SIG-M5 (cell line): Measurements from ENCODE around the gene SEC61A2.

ENCODE experiments used
- DNase-seq: peaks from one replicate; lab custom pipeline; 2025; lab: John Stamatoyannopoulos, UW

The SEC61A2 gene

GRCh38 chr10:12196531-12197211, 67.2 kb downstream of the SEC61A2 start:
- DNase-seq, result no peak

GRCh38 chr10:12198156-12198555, 68.7 kb downstream of the SEC61A2 start:
- DNase-seq, result no peak

GRCh38 chr10:12200850-12201249, 71.4 kb downstream of the SEC61A2 start:
- no peak for DNase-seq

GRCh38 chr10:12201543-12201942, 72.1 kb downstream of the SEC61A2 start:
- DNase-seq, result no peak

- no peak for DNase-seq
Measured at GRCh38 chr10:12202226-12202625, 72.7 kb downstream of the SEC61A2 start.

GRCh38 chr10:12205082-12205481, 75.6 kb downstream of the SEC61A2 start:
- no peak for DNase-seq

GRCh38 chr10:12207114-12207513, 77.6 kb downstream of the SEC61A2 start:
- no peak for DNase-seq

- no peak for DNase-seq
Measured at GRCh38 chr10:12208460-12208859, 79.0 kb downstream of the SEC61A2 start.

GRCh38 chr10:12212454-12212853, 83.0 kb downstream of the SEC61A2 start:
- DNase-seq, result no peak

GRCh38 chr10:12213621-12214020, 84.1 kb downstream of the SEC61A2 start:
- no peak for DNase-seq

GRCh38 chr10:12214093-12214492, 84.6 kb downstream of the SEC61A2 start:
- no peak for DNase-seq

- no peak for DNase-seq
Measured at GRCh38 chr10:12214763-12215218, 85.3 kb downstream of the SEC61A2 start.
